Hematopoietic multipotent progenitor cell treated with erythropoietin and hydrocortisone succinate and interleukin-3 and kit ligand, for 17 days (in vitro differentiated cells): ENCODE measurements around the gene C1QTNF8.

Experiments
- DNase-seq: peaks from one replicate; pipeline ENCODE4 v3.0.0-alpha.2; 2015; ENCODE audit warnings: low spot score

C1QTNF8 gene

DNA sequence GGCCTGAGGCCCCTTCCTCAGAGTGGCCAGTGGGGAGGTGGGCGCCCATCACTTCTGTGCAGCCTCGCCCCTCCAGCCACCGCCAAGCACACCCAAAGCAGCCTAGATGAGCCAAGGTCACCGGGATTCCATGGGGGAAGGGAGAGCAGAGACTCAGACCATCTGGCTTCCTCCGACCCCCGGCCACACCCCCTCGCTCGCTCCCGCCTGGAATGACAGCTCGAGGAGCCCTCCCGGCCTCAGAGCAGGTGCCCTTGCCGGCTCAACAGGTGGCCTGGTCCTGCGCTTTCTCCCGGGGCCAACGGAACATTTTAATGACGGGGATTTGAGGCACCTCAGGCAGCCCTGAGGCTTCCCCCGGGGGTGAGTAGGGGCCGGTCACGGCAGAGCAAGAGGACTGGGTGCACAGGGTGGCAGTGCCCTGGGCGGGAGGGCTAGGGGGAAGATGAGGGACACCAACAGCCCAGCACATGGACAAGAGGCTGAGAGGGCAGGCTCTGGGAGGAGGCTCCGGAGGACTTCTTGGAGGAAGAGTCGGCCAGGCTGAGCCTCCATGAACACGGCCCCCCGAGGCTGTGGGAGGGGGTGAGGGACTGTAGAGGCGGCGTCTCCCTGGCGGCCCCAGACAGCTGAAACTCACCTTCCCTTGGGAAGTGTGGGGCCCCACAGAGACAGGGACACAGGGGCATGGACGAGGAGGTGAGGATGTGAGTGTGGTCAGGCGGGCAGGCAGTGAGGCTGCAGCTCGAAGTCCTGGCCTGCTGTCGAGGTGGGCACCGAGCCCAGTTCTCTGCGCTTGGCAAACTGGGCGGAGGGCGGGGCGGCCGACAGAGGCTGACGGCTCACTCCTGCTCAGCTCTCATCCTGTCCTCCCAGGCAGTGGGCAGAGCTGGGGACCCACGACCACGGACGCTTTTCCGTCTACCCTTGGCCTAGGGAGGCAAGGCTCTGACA lies 12.5 kb upstream of the C1QTNF8 start:
- no peak for DNase-seq

DNA sequence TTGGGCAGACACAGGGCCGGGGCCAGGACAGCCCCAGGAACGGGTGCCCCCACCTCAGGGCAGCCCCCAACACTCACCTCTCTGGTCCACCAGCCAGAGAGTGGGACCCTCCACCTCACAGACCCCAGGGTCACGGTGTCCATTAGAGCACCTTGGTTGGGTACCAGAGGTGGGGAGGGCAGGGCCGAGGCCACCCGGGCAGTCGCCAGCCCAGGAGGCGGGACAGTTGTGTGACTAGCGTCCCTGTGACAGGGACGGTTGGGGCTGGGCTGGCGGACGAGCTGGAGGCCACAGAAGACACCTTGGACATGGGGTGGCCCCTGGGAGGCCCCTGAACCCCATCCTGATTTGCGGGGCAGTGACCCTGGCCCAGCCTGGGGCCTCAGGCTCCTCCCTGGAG lies 11.7 kb upstream of the C1QTNF8 start:
- no peak for DNase-seq

DNA sequence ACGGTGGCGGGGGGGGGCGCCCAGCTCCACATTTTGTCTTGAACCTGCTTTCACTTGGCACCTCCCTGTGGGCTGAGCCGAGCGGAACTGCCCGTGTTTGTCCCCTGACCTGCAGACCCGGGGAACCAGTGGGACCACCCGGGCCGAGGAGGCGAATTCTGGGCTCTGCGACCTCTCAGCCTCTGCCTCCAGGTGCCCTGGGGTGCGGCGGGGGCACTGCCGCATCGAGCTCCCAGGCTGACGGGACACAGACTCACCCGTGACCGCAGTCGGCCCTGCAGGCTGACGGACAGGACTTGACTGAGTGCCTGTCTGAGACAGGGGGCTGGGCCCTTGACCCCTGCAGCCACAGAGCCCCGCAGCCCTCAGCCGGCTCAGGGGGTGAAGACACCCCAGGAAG lies 11.1 kb upstream of the C1QTNF8 start:
- DNase-seq = no peak

DNA sequence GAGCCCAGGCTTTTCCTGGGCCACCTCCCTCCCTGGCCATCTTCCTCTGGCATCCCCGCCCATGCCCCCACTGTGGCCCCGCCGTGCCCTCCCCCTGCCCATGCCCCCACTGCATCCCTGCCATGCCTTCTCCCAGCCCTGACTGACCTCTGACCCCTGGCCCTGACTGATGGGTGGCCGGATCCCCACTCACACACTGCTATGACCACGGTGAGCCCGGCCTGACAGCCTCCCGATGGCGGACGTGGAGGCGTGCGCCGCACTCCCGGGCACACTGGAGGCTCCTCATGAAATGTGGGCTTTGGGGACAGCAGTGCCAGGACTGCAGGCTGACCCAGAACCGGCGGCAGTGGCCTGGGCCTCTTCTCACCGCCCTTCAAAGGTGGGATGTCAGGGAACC lies 10.6 kb upstream of the C1QTNF8 start:
- DNase-seq = no peak

DNA sequence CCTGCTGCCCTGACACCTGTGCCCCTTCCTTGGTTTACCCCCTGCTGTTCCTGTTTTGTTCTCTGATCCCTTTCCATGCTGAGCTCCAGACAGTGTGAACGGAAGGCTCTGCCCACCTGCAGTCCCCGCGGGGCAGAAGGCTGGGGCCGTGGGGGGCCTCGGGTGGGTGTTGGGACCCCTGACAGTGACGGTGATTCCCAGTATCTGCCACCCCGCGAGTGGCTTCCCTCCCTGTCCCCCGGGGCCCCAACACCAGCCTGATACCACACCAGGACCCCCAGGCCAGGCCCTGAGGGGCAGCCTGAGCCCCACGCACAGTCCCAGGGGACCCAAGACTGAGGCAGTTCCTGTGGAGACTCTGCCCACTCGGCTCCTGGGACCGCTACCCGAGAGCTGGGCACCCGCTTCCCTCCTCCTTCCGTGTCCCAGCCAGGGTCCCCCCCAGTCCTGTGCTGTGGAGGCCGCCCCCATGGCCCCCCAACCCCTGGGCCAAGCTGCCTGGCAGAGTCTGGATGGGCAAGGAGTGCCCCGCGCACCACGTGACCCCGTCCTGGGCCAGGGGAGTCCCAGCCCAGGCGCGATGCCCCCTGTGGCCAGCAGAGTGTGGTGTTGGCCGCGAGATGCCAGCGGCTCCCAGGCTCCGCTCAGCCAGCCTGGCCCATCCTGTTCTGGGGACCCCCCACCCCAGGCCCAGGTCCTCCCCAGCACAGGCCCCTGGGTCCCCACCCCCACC lies 10.0 kb upstream of the C1QTNF8 start:
- DNase-seq = no peak

DNA sequence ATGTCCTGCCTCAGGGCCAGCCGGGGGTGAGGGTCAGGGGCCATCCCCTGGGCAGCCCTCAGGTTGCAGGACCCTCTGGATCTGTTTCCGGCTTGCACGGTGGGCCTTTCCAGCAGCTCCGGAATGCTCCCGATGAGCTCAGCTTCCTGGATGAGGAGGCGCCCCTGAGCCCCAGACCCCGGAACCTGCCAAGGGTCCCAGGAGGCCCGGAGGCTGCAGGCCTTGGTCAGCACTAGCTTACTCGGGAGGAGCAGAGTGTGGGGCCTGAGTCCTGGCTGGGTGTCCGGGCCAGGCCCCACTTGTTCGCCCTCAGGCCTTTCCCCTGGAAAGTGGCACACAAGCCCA lies 7.6 kb upstream of the C1QTNF8 start:
- DNase-seq = no peak

DNA sequence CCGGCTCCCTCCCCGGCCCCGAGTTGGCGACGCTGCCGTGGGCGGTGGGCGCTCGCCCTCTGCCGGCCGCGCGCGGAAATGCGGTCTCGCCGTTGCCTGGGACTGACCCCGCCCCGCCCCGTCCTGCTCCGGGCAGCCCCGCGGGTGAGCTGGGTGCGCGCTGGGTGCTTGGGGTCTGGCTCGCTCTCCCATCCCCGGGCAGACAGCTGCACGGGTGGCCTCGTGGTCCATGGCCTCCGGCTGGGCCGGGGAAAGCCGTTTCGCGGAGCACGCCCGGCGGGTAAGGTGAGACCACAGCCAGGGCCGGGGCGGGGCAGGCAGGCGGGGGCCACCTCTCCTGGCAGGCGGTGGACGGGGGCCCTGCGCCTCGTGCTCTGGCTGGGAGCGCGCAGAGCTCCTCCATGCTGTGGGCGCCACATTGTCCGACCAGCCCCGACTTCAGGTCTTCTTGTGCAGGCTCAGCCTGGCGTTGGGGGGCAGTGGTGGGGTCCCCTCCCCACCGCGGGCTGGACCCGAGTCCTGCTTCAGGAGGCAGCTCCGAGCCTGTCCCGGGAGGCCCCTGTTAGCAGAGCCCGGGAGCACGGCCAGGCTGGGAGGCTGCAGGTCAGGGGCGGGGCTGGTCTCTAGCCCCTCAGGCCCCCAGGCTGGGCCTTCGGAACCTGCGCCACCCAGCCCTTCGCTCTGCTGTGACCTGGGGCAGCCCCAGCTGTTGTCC lies 7.0 kb upstream of the C1QTNF8 start:
- peak; percentile 17 for DNase-seq

DNA sequence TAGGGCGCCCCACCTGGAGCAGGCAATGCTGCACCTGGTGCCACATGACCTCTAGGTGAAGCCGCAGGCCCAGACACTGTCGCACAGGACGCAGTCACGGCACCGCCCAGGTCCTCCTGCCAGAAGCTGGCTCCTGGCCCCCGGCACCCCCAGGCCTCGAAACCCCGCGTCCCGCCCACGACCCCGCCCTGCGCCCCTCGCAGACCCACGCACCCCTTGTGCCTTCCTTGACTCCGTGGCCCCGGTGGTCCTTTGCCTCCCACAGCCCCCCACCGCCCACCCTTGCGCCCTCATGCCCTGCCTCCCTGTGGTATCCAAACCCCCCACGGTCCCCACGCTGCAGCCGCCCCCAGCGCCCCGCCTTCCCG lies 6.3 kb upstream of the C1QTNF8 start:
- DNase-seq = no peak

DNA sequence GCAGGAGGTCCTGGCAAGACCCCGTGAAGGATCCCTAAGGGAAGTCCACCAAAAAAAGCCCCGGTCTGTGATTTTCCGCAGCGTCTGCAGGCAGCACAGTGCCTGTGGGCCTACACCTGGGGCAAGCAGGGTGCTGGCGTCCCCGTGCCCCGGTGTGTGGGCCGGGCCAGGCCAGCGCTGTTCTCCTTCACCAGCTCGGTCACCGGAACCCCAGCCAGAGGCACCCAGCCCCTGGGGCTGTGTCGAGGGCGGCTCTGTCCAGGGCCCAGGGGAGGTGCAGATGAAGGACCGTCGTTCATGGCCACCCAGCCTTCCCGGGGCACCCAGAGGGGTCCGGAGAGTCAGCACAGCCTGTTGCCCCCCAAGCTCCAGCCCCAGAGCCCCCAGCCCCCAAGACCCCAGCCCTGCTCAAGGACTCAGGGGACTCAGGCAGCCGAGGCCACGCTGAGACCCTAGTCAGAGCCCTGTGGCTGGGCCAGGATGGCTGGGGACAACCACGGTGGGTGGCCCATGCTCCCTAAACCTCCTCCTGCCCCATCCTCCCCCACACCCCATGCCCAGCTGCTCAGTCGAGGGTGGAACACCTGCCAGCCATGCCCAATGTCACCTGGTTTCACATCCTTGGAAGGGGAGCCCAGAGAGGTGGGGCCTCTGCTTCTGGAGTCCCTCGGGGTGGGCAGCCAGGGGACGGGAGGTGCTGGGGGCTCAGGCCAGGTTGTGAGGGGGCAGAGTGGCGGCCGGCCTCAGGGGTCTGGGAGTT lies 5.7 kb upstream of the C1QTNF8 start:
- no peak for DNase-seq

DNA sequence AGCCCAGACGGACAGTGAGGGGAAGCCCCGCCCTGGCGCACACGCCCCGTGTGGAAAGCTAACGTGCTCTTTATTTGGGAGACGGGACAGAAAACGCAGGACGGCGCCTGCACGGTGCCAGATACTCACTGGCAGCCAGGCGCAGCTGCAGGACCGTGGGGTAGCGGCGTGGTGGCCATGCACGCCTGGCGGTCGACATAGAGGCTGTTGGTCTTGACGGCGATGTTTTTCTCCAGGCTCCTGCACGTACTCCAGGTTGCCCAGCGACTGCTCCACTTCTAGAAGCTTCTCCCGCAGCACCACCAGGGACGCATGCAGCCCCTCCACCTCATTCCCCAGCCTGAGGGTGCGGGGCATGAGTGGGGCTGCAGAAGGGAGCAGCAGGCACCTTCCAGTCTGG lies 5.1 kb upstream of the C1QTNF8 start:
- DNase-seq = no peak

DNA sequence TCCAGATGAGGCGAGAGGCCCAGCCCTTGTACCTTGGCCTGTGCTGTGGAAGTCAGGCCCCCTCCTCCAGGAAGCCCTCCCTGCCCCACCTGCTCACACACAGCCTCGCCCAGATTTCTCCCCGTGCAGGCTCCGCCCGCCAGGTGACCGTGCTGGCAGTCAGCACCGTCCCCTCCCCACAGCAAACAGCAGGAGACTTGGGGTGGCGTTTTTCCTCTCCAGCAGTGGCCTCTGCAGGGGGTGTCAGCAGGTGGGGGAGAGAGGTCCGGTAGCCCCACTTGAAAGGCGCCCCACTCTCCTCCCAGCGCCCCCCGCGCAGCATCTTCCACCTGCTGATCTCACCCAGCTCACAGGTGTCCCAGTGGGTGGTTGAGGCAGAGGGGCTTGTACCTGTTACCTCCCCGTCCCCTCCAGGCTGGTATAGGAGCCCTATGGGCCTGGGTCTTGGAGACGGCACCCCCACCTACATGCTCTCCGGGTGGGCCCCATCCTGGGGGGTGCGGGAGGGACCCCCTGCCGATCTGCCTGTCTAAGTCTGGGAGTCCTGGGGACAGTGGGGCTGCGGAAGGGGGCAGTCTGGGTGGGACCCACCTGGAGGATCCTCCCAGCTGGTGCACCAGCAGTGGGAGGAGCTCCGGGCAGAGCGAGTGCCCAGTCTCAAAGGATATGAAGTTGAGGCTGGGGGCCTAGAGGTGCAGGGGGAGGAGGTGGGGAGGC lies 4.2 kb upstream of the C1QTNF8 start:
- DNase-seq = no peak

DNA sequence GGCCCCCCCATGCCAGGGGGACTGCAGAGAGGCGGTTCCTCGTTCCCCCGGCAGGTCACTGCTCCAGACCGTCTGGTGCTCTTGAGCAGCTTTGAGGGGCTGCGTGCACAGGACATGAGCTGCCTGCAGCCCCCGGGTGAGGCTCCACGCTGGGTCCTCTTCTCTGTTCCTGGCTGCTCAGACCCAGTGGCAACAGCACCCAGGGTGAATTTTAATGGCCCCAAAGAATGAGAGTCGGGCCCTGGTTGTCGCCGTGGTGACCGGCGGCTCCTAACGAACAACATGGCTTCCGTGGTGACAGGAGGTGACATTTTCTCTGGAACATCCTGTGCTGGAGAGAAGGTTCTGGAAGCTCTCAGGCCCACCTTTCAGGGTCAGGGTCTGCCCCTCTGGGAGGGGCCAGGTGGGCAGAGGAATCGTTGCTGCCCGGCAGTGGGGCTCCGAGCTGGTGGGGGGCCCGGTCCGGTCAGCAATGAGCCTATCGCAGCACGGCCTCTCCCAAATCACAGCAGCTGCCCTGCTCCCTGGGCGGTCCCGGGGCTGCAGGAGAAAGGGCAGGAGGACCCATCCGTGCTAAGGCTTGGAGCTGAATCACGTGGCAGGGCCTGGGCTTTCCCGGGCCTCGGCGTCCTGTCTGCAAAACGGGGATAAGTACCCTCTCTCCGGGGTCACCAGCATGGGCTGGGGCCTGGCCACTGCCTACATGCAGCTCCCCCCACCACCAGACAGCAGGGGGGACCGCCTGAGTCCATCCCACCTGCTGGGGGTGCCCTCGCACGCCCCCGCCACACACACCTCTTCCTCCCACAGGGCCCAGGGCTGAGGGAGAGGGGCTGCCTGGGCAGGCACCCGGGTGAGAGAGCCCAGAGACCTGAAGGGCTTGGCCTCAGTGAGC lies 3.4 kb upstream of the C1QTNF8 start:
- no peak for DNase-seq

DNA sequence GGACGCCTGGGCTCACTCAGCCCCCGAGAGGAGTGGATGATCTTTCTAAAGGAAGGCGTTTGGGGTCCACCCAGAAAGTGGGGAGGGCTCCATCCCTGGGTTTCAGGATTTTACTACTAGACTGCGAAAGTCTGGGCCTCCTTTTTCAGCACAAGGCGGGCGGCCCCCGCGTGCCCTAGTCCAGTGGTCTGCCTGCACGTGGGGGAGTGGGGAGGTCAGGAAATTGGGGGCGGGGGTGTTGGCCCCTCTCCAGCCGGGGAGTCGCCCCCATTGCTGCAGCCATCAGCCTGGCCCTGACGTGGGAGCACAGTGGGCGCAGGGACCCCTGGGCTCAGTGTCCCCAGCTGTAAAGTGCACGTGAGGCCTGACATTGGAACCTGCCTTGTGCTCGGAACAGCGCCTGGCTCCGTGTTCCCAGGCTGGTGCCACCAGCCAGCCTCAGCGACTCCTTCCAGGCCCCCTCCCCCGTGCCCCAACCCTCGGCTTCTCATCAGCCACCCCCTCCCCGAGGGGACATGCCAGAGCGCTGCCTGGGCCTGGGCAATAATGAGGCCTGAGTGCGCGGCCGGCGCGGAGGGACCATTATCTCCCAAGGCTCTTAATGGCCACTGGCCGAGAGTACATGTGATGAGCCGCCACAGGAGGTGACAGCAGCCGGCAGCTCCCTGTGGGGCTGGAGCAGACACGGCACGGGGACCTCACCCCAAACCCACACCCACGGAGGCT lies 2.4 kb upstream of the C1QTNF8 start:
- no peak for DNase-seq

DNA sequence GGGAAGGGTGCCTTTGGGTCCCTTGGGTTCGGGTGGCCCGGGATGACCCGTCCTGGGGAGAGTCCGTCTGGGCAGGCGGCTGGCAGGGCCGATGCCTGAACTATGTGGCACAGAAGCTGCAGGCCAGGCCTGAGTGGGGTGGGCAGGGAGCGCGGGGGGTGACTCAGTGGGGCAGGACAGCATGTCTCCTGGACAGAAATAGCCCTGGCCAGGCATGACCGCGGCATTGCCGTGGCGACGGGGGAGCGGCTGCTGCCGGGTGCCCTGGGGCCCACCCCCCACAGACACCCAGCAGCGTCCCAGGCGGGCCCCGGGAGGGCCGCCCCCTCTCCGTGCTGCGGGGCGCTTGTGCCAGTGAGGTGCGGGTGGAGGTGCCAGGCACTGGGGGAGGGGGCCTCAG lies 1.8 kb upstream of the C1QTNF8 start:
- no peak for DNase-seq

DNA sequence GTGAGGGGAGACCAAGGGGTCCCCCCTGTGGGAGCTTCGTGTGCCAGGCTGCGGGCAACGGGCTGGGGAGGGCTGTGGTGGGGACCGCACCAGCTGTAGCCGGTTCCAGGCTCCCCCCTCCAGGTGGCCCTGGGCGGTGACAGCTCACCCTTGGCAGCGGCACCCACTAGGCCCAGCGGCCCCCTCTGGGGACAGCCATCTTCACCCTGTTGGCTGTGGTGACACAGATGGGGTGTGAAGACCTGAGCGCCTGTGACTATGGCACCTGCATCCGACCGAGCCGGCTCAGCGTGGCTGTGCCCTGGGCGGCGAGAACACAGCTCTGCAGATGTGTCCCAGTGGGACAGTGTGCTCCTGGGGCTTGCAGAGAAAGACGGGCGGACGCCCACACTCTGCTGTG lies 1.1 kb upstream of the C1QTNF8 start:
- DNase-seq = no peak

DNA sequence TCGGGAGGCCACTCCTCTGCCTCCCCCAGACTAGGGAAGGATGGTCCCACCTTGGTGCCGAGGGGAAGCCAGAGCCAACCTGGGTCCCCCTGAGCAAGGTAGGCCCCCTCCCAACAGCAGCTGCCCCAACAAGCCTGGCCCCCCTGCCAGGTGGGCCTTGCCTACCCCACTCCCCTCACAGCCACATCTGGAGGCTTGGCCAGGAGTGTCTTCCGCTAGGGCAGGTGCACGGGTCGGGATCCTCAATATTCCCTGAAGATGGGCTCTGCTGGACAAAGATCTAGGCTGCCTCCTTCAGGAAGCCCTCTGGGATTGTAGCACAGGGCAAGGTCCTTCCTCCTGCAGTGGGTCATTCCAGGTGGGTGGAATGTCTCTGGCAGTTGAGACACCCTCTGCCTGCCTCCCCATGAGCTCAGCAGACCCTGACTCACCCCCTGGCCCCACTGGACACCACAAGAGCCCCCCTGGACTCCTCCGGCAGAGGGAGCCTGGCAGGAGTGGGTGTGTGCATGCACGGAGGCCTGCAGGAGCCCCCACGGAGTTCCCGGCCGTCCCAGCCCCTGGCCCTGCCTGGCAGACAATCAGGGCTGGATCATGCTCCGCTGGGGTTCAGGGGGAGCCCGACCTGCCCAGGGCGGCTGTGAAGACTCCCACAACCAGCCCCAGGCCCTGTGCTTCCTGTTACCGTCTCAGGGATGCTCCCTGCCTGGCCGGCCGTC lies 435 bp downstream of the C1QTNF8 start:
- no peak for DNase-seq

DNA sequence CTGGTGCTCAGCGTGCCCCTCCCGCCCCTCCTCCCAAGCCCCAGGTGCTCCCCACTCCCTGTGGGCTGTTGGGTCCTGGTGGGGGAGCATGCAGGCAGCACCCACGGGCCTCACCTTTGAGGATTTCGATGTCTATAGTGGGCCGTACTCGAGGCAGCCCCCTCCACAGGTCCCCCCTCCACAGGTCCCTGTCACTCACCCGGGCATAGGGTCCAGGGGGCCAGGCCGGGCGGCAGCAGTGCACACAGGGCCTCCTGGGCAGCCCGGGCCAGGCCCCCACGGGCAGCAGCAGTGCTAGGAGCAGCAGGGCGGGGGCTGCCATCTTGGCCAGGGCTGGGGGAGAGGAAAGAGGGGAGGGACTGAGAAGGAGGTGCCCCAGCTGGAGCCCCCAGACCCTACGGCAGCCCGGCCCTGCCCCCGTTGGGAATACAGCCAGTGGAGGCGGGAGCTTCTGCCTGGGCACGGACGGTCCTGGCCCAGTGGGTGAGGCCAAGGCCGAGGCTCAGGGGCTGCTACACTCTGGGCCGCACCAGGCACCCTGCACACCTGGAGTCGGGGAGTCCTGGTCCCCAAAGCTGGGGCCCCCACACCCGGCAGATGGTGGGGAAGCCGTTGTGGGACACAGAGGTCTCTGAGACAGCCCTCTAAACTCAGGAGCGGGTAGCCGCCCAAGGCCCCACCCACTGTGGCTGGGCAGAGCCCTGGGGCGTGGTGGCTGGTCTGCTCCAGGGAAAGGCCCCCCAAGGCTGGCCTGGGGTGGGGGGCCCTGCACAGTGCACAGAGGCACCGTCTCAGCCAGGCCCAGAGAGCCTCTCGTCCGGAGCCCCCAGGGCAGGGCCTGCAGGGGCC lies 1.2 kb downstream of the C1QTNF8 start:
- no peak for DNase-seq

DNA sequence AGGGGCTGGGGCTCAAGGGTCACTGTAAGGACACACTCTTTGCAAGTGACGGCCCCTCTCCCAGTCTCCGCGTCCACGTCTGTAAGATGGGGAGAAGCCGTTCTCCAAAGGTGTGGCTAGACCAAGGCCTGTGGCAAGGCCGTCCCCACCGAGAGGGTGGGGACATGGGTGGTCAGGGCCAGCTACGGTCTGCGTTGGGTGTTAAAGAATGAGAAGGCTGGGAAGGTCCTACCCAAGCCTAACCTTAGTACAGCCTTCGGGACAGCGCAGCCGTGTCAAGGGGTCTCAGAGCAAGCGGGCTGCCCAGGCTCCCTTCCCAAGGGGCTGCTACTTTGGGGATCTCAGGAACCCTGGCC lies 1.9 kb downstream of the C1QTNF8 start:
- no peak for DNase-seq
